Muscle layer of colon (tissue), 2 donors: ENCODE results near the gene PPP2R2D.
A peak's percentile ranks its signal among the peaks of the same experiment; 100 is the strongest.

Source experiments
- H3K27ac ChIP-seq: one replicate; pipeline ENCODE4 v1.7.0; 2013; ENCODE audit warnings: low read depth, mild to moderate bottlenecking, low read length, moderate library complexity
- H3K27me3 ChIP-seq, 2 donors: one replicate each; pipeline ENCODE4 v1.7.0; 2013; ENCODE audit warnings: low read length in 2 of 2, mild to moderate bottlenecking in 2 of 2; ENCODE audit not compliant: insufficient read depth in 2 of 2, control insufficient read depth in 1 of 2
- H3K36me3 ChIP-seq: one replicate; pipeline ENCODE4 v1.7.0; 2013; ENCODE audit warnings: mild to moderate bottlenecking, low read length; ENCODE audit not compliant: insufficient read depth
- H3K4me1 ChIP-seq: one replicate; pipeline ENCODE4 v1.7.0; 2013; ENCODE audit warnings: mild to moderate bottlenecking, low read length; ENCODE audit not compliant: insufficient read depth
- H3K4me3 ChIP-seq, 2 donors: one replicate each; pipeline ENCODE4 v1.7.0; 2013; ENCODE audit warnings: low read length in 2 of 2, low read depth in 1 of 2, mild to moderate bottlenecking in 1 of 2, moderate library complexity in 1 of 2
- H3K9ac ChIP-seq: one replicate; pipeline ENCODE4 v1.7.0; 2013; ENCODE audit warnings: low read length
- H3K9me3 ChIP-seq: one replicate; pipeline ENCODE4 v1.7.0; 2013; ENCODE audit warnings: mild to moderate bottlenecking, low read length
- donor health status: abdominal sarcoma.
- donor health status: Adenocarcinoma of cecum.

Gene PPP2R2D

DNA sequence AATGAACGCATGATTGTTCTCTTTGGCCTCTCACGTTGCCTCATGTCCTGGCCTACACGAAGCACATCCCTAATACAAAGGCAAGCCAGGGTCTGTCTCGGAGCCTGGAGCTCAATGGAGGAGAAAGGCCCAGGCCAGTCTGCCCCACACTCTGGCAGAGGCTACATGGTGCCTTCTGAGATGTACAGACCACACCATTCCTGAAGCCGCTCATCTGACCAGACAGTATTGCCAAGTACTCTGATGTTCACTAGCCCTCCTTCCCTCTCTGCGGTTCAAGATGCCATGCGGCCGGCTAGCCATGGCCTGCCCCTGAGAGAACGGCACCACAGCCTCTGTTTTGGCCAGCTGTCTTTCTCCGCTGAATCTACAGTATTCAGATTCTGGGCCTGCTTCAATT lies 75.0 kb downstream of the PPP2R2D start:
- peaks cover 23% of the 10 kb centered on the region for H3K4me1 ChIP-seq
- H3K27ac ChIP-seq = no peak overlapping the region
- no peaks in the 10 kb centered on the region for H3K36me3 ChIP-seq
- no peaks in the 10 kb centered on the region for H3K27me3 ChIP-seq
- H3K4me3 ChIP-seq = no peak overlapping the region
- H3K9ac ChIP-seq = no peak overlapping the region
- H3K9me3 ChIP-seq = no peaks in the 10 kb centered on the region

DNA sequence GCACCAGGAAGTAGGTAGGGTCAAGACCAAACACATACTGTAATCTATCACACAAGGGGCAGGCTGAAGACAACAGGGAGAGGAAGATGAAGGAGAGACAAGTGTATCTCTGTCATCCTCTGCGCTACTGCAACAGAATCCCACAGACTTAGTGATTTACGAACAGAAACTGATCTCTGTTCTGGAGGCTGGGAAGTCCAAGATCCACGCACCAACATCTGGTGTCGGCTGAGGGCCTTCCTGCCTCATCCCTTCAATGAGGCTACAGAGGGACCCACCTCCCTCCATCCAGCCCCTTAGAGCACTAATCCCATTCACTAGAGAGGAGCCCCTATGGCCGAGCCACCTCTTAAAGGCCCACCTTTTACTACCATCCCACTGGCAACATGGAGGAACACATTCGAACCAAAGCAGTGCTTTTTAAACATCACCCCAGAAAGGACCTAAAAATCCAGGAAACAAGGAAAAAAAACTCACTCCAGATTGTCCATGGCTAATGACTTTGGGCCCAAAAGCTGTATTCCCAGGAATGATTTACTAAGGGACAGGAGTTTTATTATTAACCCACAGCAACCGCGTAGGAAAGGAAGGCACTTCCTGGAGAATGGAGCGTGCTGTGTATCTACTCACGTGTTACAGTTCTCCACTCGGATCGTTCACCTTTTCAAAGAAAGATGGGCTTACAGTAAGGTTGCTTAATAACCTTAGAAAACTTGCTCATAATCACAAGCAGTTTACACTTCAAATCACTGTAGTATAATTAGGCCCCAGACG lies 76.7 kb downstream of the PPP2R2D start:
- no peaks in the 10 kb centered on the region for H3K36me3 ChIP-seq
- H3K4me1 ChIP-seq = peaks cover 24% of the 10 kb centered on the region
- H3K4me3 ChIP-seq = no peak overlapping the region
- no peak overlapping the region for H3K27ac ChIP-seq
- H3K9me3 ChIP-seq = no peaks in the 10 kb centered on the region
- no peaks in the 10 kb centered on the region for H3K27me3 ChIP-seq
- no peak overlapping the region for H3K9ac ChIP-seq

DNA sequence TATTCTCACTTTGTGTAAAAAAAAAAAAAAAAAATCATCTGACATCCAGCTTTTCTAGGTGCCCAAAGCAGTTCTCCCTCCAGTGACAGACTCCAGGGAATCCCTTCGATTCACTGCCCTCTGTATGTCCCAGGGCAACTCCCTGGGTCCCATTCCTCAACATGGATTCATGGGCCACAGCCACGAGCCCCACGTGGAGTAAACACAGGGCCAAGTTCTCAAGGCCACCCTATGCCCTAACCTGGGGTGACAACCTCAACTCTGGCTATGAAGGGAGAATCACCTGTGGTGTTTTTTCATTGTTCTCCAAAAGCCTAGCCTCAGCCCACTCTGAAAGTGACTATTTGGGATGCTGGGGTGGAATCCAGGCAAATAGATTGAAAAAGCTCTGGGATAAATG lies 77.6 kb downstream of the PPP2R2D start:
- Histone ChIP-seq H3K9ac (no peak overlapping the region), H3K27me3 (no peaks in the 10 kb centered on the region), H3K4me1 (peaks cover 24% of the 10 kb centered on the region), H3K4me3 (no peak overlapping the region), H3K36me3 (no peaks in the 10 kb centered on the region), H3K27ac (no peak overlapping the region), H3K9me3 (no peaks in the 10 kb centered on the region)

DNA sequence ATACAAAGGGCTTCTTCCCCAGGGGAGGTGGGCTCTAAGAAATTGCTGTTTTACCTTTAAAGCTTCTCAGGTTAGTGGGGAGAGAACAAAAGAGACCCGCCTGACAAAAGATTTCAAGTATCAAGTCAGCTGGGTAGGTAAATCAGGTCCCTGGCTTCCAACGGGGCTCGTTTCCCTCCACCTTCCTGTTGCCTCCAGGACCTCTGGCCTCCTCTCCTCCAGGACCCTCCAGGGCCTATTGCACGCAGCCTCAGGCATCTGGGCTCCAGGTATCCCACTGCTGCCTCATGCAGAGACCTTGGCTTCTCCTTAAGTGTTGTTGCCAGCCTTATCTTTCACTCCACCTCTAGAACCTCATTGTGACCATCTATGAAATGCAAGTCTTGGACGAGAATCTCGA lies 78.0 kb downstream of the PPP2R2D start:
- no peaks in the 10 kb centered on the region for H3K27me3 ChIP-seq
- no peak overlapping the region for H3K27ac ChIP-seq
- H3K36me3 ChIP-seq = no peaks in the 10 kb centered on the region
- no peak overlapping the region for H3K4me3 ChIP-seq
- no peaks in the 10 kb centered on the region for H3K9me3 ChIP-seq
- no peak overlapping the region for H3K9ac ChIP-seq
- H3K4me1 ChIP-seq = peaks cover 24% of the 10 kb centered on the region

DNA sequence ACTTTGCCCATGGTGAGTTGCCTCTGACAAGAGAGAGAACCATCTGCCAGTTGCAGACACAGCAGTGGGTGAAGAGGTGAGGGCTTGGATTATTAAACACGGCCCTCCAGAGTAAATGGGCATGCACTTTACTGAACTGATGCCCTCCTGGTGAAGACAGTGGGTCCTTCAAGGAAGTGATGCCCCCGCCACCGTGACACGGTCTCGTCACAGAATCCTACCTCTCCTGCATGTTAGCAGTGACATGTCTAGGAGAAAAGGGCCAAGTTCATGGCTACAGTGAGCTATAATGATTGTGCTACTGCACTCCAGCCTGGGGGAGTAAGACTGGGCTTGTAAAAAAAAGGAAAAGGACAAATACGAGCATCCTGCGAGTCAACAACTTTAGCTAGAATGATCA lies 78.5 kb downstream of the PPP2R2D start:
- H3K4me3 ChIP-seq = peak overlapping the region in 1 of 2 donors; percentile 51

DNA sequence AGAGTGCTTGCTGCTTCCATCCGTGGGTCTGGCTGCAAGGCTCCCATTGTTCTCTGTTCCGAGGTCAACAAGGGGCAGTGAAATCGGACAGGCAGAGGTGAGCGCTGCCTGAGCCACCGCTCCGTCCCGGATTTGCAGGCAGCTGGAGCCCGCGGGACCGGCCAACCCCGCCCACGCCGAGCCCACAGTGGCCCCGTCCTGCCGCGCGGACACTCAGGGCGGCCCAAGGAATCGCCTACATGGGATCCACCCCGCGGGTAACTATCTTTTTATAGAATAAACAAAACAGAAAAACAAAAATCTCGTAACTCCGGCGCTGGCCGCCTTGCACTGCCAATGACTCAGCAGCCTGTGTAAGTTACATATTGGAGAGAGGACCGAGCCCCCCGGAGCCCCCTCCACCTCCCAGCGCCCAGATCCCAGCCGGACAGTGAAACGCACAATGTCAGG lies 79.0 kb downstream of the PPP2R2D start:
- H3K27ac ChIP-seq = no peak overlapping the region
- H3K9ac ChIP-seq = no peak overlapping the region
- peak overlapping the region in 1 of 2 donors; percentile 51 for H3K4me3 ChIP-seq
- peaks cover 24% of the 10 kb centered on the region for H3K4me1 ChIP-seq
- H3K9me3 ChIP-seq = no peaks in the 10 kb centered on the region
- no peaks in the 10 kb centered on the region for H3K36me3 ChIP-seq
- no peaks in the 10 kb centered on the region for H3K27me3 ChIP-seq

More for the DNA sequence above, 78.5 kb downstream of the PPP2R2D start:
- H3K27ac ChIP-seq = no peak overlapping the region
- peaks cover 24% of the 10 kb centered on the region for H3K4me1 ChIP-seq
- H3K27me3 ChIP-seq = no peaks in the 10 kb centered on the region
- no peaks in the 10 kb centered on the region for H3K36me3 ChIP-seq
- no peaks in the 10 kb centered on the region for H3K9me3 ChIP-seq
- H3K9ac ChIP-seq = no peak overlapping the region

DNA sequence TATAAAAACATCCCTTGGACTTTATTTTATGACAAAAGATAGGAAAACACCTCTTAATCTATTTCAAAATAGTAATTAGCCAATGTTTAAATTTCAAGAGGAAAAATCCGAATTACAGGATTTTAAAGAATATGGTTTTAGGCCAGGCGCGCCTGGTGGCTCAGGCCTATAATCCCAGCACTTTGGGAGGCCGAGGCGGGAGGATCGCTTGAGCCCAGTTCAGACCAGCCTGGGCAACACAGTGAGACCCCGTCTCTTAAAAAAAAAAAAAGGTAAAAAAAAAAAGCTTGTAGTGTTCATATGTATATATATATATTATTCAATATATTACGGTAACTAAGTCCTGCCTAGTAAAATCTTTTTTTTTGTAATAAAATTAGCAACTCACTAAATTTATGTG lies 79.5 kb downstream of the PPP2R2D start:
- Histone ChIP-seq H3K9ac (no peak overlapping the region), H3K27me3 (no peaks in the 10 kb centered on the region), H3K36me3 (no peaks in the 10 kb centered on the region), H3K4me1 (peaks cover 24% of the 10 kb centered on the region), H3K4me3 (peak overlapping the region in 1 of 2 donors; percentile 51), H3K27ac (no peak overlapping the region), H3K9me3 (no peaks in the 10 kb centered on the region)

DNA sequence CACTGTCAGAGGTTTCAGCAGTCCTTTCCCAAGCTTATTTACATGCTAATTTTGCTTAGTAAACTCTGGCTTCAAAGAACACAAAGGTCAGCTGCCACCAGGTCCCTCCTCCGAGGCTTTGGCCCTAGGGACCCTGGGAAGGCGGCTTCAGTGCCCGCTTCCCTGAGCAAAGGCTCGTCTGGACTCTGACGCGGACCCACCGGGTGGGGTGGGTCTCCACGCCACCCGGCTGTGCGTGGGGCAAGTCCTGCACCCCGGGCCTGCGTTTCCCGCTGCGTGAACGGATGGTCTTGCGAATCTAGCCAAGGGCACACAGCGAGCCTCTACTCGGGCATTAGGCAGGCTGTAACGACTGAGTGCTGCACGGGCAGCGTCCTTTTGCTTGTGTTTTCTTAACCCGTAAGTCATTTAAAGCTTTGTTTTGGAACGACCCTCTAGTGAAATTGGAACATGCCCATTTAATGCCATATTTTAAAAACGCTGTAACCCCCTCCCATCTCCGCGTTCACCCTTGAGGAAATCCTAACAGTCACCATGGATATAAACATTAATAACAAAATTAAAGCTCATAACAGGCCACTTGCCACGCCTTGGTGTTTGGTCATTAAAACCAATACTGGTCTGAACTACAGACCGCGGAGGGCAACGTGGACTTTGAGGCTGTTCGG lies 80.1 kb downstream of the PPP2R2D start:
- peak overlapping the region; percentile 72 for H3K9ac ChIP-seq
- peak overlapping the region; percentile 7 for H3K27ac ChIP-seq
- peak overlapping the region; percentile 75 to 77 for H3K4me3 ChIP-seq

DNA sequence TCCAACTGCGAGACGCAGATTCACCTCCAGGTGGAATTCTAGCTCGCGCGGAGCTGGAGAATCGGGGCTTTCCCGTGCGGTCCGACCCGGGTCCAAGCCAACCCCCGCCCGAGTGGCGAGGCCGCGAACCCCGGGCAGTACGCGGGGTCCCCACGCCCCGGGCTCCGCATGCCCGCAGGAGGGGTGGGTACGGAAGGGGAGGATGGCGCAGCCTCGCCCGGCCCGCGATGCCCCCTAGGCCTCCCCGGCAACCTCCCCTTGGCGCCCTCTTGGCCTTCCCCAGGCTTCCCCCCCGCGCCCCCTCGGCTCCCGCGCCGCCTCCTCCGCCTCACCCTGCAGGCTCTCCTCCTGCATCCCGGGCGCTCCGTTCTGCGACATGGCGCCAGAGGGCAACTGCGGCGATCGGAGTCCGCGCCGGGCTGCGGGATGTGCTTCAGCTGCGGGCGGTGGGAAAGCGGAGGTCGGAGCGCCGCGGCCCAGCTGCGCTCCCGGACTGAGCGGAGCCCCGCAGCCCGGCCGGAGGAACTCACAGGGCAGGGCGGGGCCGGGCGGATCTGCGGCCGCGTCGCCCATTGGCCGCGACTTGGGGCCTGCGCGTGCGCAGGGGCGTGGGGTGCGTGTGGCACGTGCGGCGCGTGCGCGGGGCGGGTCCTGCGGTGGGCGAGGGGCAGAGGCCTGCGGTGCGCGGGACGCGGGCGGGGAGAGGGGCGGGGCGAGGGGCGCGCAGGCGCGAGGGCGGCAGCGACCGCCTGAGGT lies 80.8 kb downstream of the PPP2R2D start, which contains the start of gene BNIP3:
Gene BNIP3 (minus strand): TSS at position 495 of the 756 bp plus-strand sequence. CDS start 117 bp downstream, at position 378.
- H3K4me1 ChIP-seq = peaks cover 24% of the 10 kb centered on the region
- peak within 1 kb of the TSS; percentile 75 to 77 for H3K4me3 ChIP-seq
- H3K27ac ChIP-seq = peak within 1 kb of the TSS; percentile 61
- peak within 1 kb of the TSS; percentile 72 for H3K9ac ChIP-seq
- no peaks in the 10 kb centered on the region for H3K36me3 ChIP-seq
- no peaks in the 10 kb centered on the region for H3K27me3 ChIP-seq
- no peaks in the 10 kb centered on the region for H3K9me3 ChIP-seq

More for the DNA sequence above, 80.1 kb downstream of the PPP2R2D start:
- Histone ChIP-seq H3K9me3 (no peaks in the 10 kb centered on the region), H3K4me1 (peaks cover 24% of the 10 kb centered on the region), H3K27me3 (no peaks in the 10 kb centered on the region), H3K36me3 (no peaks in the 10 kb centered on the region)

DNA sequence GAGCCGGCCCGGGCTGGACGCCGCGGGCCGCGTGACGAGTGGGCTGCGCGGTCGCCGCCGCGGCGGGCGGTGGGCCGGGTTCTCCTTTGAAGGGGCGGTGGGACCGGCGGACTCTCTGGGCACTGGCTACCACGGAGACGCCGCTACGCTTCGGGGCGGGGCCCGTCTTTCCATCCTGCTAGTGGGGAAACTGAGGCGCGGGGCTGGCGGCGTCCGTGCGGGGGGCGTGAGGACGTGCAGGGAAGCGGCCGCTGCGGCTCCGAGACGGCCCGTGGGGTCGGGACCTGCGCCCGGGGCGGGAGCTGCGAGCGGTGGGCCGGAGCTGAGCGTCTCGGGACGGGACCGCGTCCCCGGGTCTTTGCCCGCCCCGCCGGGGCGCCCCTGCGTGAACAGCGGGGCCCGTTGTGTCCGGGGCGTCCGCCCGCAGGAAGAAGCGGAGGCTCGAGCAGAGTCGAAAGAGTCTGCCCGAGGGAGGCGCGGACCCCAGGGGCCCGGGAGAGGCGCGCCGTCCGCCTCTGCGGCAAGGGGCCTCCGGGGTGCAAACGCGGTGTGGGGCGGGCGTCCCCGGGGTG lies 81.5 kb downstream of the PPP2R2D start:
- Histone ChIP-seq H3K36me3 (no peaks in the 10 kb centered on the region), H3K27ac (peak overlapping the region; percentile 61), H3K9ac (no peak overlapping the region), H3K27me3 (no peaks in the 10 kb centered on the region), H3K4me1 (peaks cover 24% of the 10 kb centered on the region), H3K4me3 (peak overlapping the region; percentile 46 to 75), H3K9me3 (no peaks in the 10 kb centered on the region)

DNA sequence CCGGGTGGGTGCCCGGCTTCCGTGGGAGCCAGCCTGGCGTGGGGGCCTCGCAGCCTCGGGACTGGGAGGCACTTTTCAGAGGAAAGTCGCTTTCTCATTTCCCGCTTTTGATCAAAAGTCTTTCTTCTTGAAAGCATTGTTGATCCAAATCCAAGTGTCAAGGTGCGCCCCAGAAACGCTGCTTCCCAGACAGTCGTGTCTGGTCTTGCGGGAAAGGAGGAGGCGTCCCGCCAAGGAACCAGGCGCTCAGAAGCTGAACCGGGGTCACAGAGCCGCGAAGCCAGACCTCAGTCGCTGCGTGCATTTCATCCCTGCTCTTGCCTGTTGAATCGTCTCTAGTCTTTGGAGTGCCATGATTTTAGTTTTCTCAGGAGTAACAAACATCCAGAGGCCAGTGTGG lies 82.0 kb downstream of the PPP2R2D start:
- no peaks in the 10 kb centered on the region for H3K36me3 ChIP-seq
- no peaks in the 10 kb centered on the region for H3K27me3 ChIP-seq
- peaks cover 24% of the 10 kb centered on the region for H3K4me1 ChIP-seq
- H3K4me3 ChIP-seq = peak overlapping the region; percentile 46 to 75
- no peak overlapping the region for H3K9ac ChIP-seq
- no peaks in the 10 kb centered on the region for H3K9me3 ChIP-seq
- H3K27ac ChIP-seq = no peak overlapping the region
